Measurements from ENCODE around the gene SLC5A2.
"Not testable (repeated sequence)": the region's sequence is repeated elsewhere in the genome, so short reads cannot be mapped to it uniquely, and the experiment has no call there.

Gene SLC5A2

DNA sequence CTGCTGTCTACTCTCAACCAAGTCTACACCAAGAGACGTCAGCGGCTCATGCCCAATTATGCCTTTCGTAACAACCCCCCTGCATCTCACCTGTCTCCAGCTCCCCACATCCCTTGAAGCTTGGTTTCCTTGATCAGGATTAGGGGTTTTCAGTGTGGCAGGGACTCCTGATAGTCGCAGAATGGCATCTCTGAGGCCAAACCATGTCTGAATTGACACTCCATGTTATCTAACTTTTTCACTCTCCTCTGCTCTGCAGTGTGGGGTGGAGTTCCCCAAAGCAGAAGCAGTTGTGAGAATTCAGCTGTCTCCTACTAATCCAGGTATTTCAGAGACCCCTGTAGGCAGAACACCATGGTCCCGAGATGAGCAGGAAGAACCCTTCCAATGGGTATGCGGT is 39.1 kb downstream of the SLC5A2 start:
- no peak for DNase-seq (ENCODE audit: low spot score)
- CTCF ChIA-PET = no interaction called here
- POLR2A ChIA-PET (ENCODE audit: low non-redundant PET) = no interaction called here
- TF ChIP-seq, protein P1, sequence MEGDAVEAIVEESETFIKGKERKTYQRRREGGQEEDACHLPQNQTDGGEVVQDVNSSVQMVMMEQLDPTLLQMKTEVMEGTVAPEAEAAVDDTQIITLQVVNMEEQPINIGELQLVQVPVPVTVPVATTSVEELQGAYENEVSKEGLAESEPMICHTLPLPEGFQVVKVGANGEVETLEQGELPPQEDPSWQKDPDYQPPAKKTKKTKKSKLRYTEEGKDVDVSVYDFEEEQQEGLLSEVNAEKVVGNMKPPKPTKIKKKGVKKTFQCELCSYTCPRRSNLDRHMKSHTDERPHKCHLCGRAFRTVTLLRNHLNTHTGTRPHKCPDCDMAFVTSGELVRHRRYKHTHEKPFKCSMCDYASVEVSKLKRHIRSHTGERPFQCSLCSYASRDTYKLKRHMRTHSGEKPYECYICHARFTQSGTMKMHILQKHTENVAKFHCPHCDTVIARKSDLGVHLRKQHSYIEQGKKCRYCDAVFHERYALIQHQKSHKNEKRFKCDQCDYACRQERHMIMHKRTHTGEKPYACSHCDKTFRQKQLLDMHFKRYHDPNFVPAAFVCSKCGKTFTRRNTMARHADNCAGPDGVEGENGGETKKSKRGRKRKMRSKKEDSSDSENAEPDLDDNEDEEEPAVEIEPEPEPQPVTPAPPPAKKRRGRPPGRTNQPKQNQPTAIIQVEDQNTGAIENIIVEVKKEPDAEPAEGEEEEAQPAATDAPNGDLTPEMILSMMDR (conservative IDR thresholded peaks at IDR 0.05; ENCODE audit: low read depth) = no peak
- no peak overlapping the region for H3K27ac ChIP-seq

DNA sequence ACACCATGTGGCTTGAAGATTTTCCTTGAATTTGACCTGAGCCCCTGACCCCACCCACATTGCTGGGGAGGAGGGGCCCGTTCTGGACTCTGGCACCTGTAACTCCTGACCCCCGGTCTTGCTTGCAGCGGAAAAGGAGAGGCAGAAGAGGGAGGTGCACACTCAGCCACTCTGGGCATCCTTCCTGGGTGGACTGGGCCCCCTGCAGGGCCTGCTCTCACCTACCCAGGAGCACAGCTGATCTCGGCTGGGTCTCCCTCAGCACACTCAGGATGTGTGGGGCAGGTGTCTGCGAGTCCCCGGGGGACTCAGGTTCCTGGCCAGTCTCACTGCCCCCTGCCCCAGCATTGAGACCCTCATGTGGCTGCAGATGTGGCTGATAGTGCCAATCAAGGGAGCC is 40.8 kb downstream of the SLC5A2 start:
- POLR2A ChIA-PET (ENCODE audit: low non-redundant PET); CTCF ChIA-PET; H3K27ac ChIP-seq; DNase-seq (ENCODE audit: low spot score): not testable (repeated sequence)

- CTCF ChIA-PET = no interaction called here
- no peak for DNase-seq (ENCODE audit: low spot score)
- POLR2A ChIA-PET (ENCODE audit: low non-redundant PET) = no interaction called here
- TF ChIP-seq, protein P1 (conservative IDR thresholded peaks at IDR 0.05; ENCODE audit: low read depth) = no peak
- no peak overlapping the region for H3K27ac ChIP-seq
These were observed 42.2 kb downstream of the SLC5A2 start for GRCh38 chr16:31525113-31525512.

DNA sequence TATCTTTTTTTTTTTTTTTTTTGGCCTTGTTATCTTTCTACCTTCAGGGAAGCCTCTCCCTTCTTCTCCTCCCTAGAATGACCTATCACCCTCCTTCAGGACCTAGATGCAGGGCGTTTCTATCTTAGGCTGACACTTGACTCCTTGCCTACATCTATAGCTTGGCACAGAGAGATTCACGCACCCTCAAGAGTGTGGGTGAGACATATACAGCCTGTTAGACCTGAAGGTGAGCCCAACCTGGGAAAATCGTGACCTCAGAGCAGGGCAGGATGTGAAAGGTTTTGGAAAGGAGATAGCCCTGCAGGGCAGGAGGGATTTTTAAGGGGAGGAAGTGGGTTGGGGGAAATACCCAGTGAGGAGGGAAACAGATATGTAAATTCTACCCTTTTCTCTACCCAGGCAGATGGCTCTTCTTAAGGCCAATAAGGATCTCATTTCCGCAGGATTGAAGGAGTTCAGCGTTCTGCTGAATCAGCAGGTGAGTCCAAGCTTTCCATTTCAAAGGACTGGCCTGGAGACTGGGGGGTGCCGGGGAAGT is 44.9 kb downstream of the SLC5A2 start, which contains the start of gene AHSP:
Gene AHSP, plus strand, starts transcription at position 167 of the 541 bp plus-strand sequence. Its CDS starts 240 bp downstream, at position 407.
- no peak for DNase-seq (ENCODE audit: low spot score)
- ChIA-PET POLR2A (ENCODE audit: low non-redundant PET) (no interaction called here), CTCF (interaction anchor here (0.6 kb wide), 1 partner anchor 30 kb away, joined by 4 read pairs; no protein-coding TSS in a partner anchor)
- H3K27ac ChIP-seq = no peak within 1 kb of the TSS
- TF ChIP-seq, protein P1 (conservative IDR thresholded peaks at IDR 0.05; ENCODE audit: low read depth) = no peak

GRCh38 chr16:31528523-31529107 is 45.7 kb downstream of the SLC5A2 start:
- ChIA-PET CTCF (no interaction called here), POLR2A (ENCODE audit: low non-redundant PET) (no interaction called here)
- TF ChIP-seq, protein P1 (conservative IDR thresholded peaks at IDR 0.05; ENCODE audit: low read depth) = no peak
- H3K27ac ChIP-seq = no peak overlapping the region
- no peak for DNase-seq (ENCODE audit: low spot score)

- ChIA-PET CTCF (no interaction called here), POLR2A (ENCODE audit: low non-redundant PET) (no interaction called here)
- H3K27ac ChIP-seq = no peak overlapping the region
- DNase-seq (ENCODE audit: low spot score) = no peak
- TF ChIP-seq, protein P1 (conservative IDR thresholded peaks at IDR 0.05; ENCODE audit: low read depth) = no peak
These were observed 46.4 kb downstream of the SLC5A2 start for GRCh38 chr16:31529108-31529936.

DNA sequence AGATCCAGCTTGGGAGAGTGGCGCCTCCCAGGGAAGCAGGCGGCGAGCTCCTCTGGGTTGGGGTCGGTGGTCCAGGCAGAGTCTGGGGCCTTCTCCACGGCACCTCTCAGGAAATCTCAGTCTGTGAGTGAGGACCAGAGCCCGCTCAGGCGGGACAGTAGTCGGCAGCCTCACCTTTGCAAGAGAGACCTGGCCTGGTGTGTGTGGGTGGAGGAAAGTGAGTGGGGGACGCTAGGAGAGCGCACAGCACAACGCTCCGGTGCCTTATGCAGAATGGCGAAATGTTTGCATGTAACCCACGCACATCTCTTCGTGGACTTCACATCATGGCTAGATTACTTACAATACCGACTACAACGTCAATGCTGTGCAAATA is 47.0 kb downstream of the SLC5A2 start:
- POLR2A ChIA-PET (ENCODE audit: low non-redundant PET) = no interaction called here
- no peak for DNase-seq (ENCODE audit: low spot score)
- no peak overlapping the region for H3K27ac ChIP-seq
- CTCF ChIA-PET = no interaction called here
- TF ChIP-seq, protein P1 (conservative IDR thresholded peaks at IDR 0.05; ENCODE audit: low read depth) = no peak
